Breast epithelium (tissue), 3 donors: ENCODE data around the gene CDK2.

Experiments
- POLR2A ChIP-seq: fragments of 450-650 bp; IDR thresholded peaks from one replicate; pipeline ENCODE4 v1.6.1; 2016; ENCODE audit warnings: antibody characterized with exemption, mild to moderate bottlenecking, moderate library complexity
- POLR2AphosphoS5 ChIP-seq, 3 donors: sonication (generic); formaldehyde crosslinking; IDR thresholded peaks; one replicate each; pipeline ENCODE4 v1.6.1; 2017; ENCODE audit warnings: antibody characterized with exemption in 3 of 3
- TF ChIP-seq, protein P1 (sequence below), 3 donors: fragments of 450-650 bp; IDR thresholded peaks; one replicate each; pipeline ENCODE4 v1.5.1; 2016 to 2017; ENCODE audit warnings: antibody characterized with exemption in 3 of 3, mild to moderate bottlenecking in 3 of 3, moderate library complexity in 3 of 3

DNA sequence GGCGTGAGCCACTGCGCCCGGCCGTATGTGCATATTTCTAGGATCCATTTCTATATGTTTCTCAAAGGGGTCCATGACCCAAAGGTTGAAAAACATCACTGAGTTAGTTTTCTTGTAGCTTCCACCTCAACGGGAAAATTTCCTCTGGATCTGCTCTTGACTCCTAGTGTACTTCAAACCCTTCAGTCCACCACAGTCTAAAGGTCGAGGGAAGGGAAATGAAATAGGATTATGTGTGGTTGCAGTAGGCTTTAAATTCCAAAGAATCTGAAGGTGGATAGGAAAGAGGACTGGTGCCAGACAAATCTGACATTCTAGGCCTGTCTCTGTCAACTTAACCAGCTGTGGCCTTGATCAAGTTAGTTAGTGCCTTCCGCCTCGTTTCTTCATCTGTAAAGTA lies 28.7 kb downstream of the CDK2 start:
- TF ChIP-seq POLR2AphosphoS5 (IDR thresholded peaks at IDR 0.05), result no peak
- TF ChIP-seq, protein P1, sequence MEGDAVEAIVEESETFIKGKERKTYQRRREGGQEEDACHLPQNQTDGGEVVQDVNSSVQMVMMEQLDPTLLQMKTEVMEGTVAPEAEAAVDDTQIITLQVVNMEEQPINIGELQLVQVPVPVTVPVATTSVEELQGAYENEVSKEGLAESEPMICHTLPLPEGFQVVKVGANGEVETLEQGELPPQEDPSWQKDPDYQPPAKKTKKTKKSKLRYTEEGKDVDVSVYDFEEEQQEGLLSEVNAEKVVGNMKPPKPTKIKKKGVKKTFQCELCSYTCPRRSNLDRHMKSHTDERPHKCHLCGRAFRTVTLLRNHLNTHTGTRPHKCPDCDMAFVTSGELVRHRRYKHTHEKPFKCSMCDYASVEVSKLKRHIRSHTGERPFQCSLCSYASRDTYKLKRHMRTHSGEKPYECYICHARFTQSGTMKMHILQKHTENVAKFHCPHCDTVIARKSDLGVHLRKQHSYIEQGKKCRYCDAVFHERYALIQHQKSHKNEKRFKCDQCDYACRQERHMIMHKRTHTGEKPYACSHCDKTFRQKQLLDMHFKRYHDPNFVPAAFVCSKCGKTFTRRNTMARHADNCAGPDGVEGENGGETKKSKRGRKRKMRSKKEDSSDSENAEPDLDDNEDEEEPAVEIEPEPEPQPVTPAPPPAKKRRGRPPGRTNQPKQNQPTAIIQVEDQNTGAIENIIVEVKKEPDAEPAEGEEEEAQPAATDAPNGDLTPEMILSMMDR (IDR thresholded peaks at IDR 0.05), result no peak
- TF ChIP-seq POLR2A, result no peak
